Tibial nerve (tissue), 4 donors: ENCODE results near the gene CARD18. TPM values are rescaled to one million over a fixed set of nuclear protein-coding genes. Genes with fewer than 3 reads are reported as not detected.

Source experiments
- DNase-seq, 2 donors: peaks; one replicate each; pipeline ENCODE4 v3.0.0-alpha.2; 2019; ENCODE audit warnings: low spot score in 2 of 2
- H3K27ac ChIP-seq, 4 donors: fragments of 200-600 bp; sonication (generic) in 3 of 4; one replicate each; pipeline ENCODE4 v1.5.1; 2017 to 2019; ENCODE audit warnings: mild to moderate bottlenecking in 1 of 4
- H3K27me3 ChIP-seq, 2 donors: fragments of 200-600 bp; sonication (generic) in 1 of 2; one replicate each; pipeline versions ENCODE4 v1.5.1 to v1.6.0; 2017 to 2019
- H3K36me3 ChIP-seq, 3 donors: fragments of 200-600 bp; sonication (generic); one replicate each; pipeline ENCODE4 v1.5.1; 2018 to 2019
- H3K4me1 ChIP-seq, 4 donors: fragments of 200-600 bp; sonication (generic) in 3 of 4; one replicate each; pipeline ENCODE4 v1.5.1; 2017 to 2019
- H3K4me3 ChIP-seq, 4 donors: fragments of 200-600 bp; sonication (generic) in 3 of 4; one replicate each; pipeline ENCODE4 v1.5.1; 2017 to 2019; ENCODE audit warnings: mild to moderate bottlenecking in 1 of 4, moderate library complexity in 1 of 4
- H3K9me3 ChIP-seq, 4 donors: fragments of 200-600 bp; sonication (generic) in 3 of 4; one replicate each; pipeline ENCODE4 v1.5.1; 2017 to 2019
- EP300 ChIP-seq, 2 donors: sonication (generic); formaldehyde crosslinking; IDR thresholded peaks; one replicate each; pipeline ENCODE4 v1.6.1; 2017; ENCODE audit warnings: antibody characterized with exemption in 2 of 2, mild to moderate bottlenecking in 1 of 2
- POLR2A ChIP-seq, 2 donors: fragments of 450-650 bp; IDR thresholded peaks; one replicate each; pipeline ENCODE4 v1.6.1; 2017; ENCODE audit warnings: antibody characterized with exemption in 2 of 2, mild to moderate bottlenecking in 2 of 2, moderate library complexity in 2 of 2
- WGBS, 2 donors: methylation state at CpG; one replicate each; pipeline ENCODE4 v1.1.5; 2018; 5-methylcytosine and 5-hydroxymethylcytosine counted together
- total RNA-seq, 4 donors: library from RNA; depleted of rRNA; stranded (reverse); fragments of >200 nt; gene quantifications; one replicate each; pipeline ENCODE4 v1.1.0, GENCODE V29; 2016
- TF ChIP-seq, protein P1 (sequence below), 5 experiments: fragments of 200-600 bp in 3 of 5; fragments of 450-650 bp in 2 of 5; sonication (generic) in 3 of 5; IDR thresholded peaks; one replicate each; pipeline ENCODE4 v1.5.1; 2016 to 2019; ENCODE audit warnings: antibody characterized with exemption in 5 of 5, mild to moderate bottlenecking in 3 of 5, moderate library complexity in 2 of 5

The CARD18 gene
- total RNA-seq, 4 donors from 2014 or later: not detected

- Histone ChIP-seq H3K4me1 (no peaks in the 10 kb centered on the region), H3K27me3 (no peaks in the 10 kb centered on the region), H3K27ac (no peak overlapping the region), H3K36me3 (no peaks in the 10 kb centered on the region), H3K9me3 (no peaks in the 10 kb centered on the region), H3K4me3 (no peak overlapping the region)
- WGBS, 2 donors: 84 to 89% methylated on average over 11 of the region's 11 CpGs
- DNase-seq: no peak
- TF ChIP-seq EP300 (IDR thresholded peaks at IDR 0.05) (no peak), POLR2A (IDR thresholded peaks at IDR 0.05) (no peak)
- TF ChIP-seq, protein P1, sequence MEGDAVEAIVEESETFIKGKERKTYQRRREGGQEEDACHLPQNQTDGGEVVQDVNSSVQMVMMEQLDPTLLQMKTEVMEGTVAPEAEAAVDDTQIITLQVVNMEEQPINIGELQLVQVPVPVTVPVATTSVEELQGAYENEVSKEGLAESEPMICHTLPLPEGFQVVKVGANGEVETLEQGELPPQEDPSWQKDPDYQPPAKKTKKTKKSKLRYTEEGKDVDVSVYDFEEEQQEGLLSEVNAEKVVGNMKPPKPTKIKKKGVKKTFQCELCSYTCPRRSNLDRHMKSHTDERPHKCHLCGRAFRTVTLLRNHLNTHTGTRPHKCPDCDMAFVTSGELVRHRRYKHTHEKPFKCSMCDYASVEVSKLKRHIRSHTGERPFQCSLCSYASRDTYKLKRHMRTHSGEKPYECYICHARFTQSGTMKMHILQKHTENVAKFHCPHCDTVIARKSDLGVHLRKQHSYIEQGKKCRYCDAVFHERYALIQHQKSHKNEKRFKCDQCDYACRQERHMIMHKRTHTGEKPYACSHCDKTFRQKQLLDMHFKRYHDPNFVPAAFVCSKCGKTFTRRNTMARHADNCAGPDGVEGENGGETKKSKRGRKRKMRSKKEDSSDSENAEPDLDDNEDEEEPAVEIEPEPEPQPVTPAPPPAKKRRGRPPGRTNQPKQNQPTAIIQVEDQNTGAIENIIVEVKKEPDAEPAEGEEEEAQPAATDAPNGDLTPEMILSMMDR (IDR thresholded peaks at IDR 0.05): no peak
Measured at GRCh38 chr11:105153392-105153791, 13.8 kb upstream of the CARD18 start.

DNA sequence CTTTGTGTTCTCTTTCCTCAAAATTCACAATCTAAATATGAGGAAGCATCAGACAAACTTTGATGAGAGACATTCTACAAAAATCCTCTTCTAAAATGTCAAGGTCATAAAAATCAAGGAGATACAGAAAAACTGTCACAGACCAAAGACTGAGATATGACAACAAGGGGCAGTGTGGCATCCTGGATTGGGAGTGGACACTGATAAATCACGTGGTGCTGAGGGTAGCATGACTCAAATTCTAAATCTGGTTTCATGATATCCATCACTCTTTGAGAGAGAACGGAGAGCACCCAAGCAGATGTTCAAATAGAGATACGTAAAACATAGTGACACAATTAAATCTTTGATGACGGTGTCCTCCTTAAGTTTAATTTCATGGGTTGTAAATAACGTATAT, 13.0 kb upstream of the CARD18 start:
- DNase-seq: no peak
- TF ChIP-seq, protein P1 (IDR thresholded peaks at IDR 0.05): no peak
- TF ChIP-seq EP300 (IDR thresholded peaks at IDR 0.05) (no peak), POLR2A (IDR thresholded peaks at IDR 0.05) (no peak)
- Histone ChIP-seq H3K36me3 (no peaks in the 10 kb centered on the region), H3K27me3 (no peaks in the 10 kb centered on the region), H3K27ac (no peak overlapping the region), H3K4me1 (no peaks in the 10 kb centered on the region), H3K4me3 (no peak overlapping the region), H3K9me3 (no peaks in the 10 kb centered on the region)
- 84 to 88% methylated on average over 5 of the region's 5 CpGs for WGBS, 2 donors

- Histone ChIP-seq H3K27ac (no peak overlapping the region), H3K4me3 (no peak overlapping the region), H3K36me3 (no peaks in the 10 kb centered on the region), H3K9me3 (no peaks in the 10 kb centered on the region), H3K27me3 (no peaks in the 10 kb centered on the region), H3K4me1 (no peaks in the 10 kb centered on the region)
- DNase-seq: no peak
- no peak for TF ChIP-seq POLR2A (IDR thresholded peaks at IDR 0.05)
- 86 to 88% methylated on average over 6 of the region's 6 CpGs for WGBS, 2 donors
Measured at GRCh38 chr11:105152021-105152512, 12.5 kb upstream of the CARD18 start.

- no peak for TF ChIP-seq POLR2A (IDR thresholded peaks at IDR 0.05)
- TF ChIP-seq, protein P1 (IDR thresholded peaks at IDR 0.05): no peak
- TF ChIP-seq EP300 (IDR thresholded peaks at IDR 0.05): no peak
- no peaks in the 10 kb centered on the region for H3K4me1 ChIP-seq
- no peaks in the 10 kb centered on the region for H3K36me3 ChIP-seq
- H3K27ac ChIP-seq: no peak overlapping the region
- no peaks in the 10 kb centered on the region for H3K27me3 ChIP-seq
- no peak for DNase-seq
- H3K9me3 ChIP-seq: no peaks in the 10 kb centered on the region
- no peak overlapping the region for H3K4me3 ChIP-seq
Measured at GRCh38 chr11:105149477-105149876, 9.9 kb upstream of the CARD18 start.

DNA sequence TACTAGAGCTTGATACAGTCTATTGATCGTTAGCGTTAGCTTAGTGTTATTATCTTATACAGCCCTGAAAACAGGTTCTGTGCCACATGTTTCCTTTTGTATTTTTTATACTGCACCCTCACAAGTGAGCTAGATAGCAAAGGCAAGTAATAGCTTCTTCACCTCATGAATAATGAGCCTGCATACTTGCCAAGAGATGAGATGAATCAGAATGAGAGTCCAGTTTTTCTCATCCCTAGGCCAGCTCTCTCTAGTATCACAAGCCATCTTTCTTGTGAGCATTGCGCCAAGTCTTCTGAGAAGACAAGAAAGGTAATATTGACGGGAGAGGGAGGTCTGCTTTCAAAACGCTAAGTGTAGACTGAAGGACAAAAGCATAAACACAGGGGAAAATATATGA, 8.7 kb upstream of the CARD18 start:
- no peak for DNase-seq

More for the DNA sequence above, 8.7 kb upstream of the CARD18 start:
- H3K9me3 ChIP-seq: no peaks in the 10 kb centered on the region
- no peaks in the 10 kb centered on the region for H3K27me3 ChIP-seq
- WGBS, 2 donors: 88 to 91% methylated on average over 5 of the region's 5 CpGs
- TF ChIP-seq EP300 (IDR thresholded peaks at IDR 0.05) (no peak), POLR2A (IDR thresholded peaks at IDR 0.05) (no peak)
- TF ChIP-seq, protein P1 (IDR thresholded peaks at IDR 0.05): no peak
- H3K27ac ChIP-seq: no peak overlapping the region
- H3K4me1 ChIP-seq: no peaks in the 10 kb centered on the region
- no peak overlapping the region for H3K4me3 ChIP-seq
- no peaks in the 10 kb centered on the region for H3K36me3 ChIP-seq
